OCI-LY3 (cell line): ENCODE results near the gene RPH3AL.

Source experiments
- CTCF ChIP-seq: fragments of 200-600, 300-600 bp; sonication (generic); IDR thresholded peaks from 2 replicates; pipeline ENCODE4 v1.5.1; 2014; ENCODE audit warnings: antibody characterized with exemption, low read length, low read depth
- EZH2phosphoT487 ChIP-seq: fragments of 200-600 bp; shearing (Covaris generic); IDR thresholded peaks from 2 replicates; pipeline ENCODE4 v1.6.1; 2018; ENCODE audit warnings: antibody characterized with exemption, mixed run types, low read depth

DNA sequence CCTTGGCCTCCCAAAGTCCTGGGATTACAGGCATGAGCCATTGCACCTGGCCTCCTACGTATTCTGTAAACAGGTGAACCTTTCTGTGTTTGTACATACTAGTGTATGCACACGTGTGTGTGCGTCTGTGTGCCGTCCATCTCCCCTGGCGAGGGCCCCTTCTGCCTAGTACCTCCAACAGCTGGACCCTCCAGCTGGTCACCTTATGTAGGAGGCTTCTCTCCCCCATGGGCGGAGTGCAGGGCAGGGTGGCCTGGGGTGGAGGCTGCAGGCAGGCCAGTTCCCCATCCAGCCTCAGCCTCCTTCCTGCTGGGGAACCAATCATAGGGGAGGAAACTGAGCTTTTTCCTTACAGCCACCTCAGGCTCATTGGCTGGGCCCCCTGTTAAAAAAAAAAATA lies 146.8 kb downstream of the RPH3AL start:
- TF ChIP-seq CTCF (no peak), EZH2phosphoT487 (no peak)
